NB4 (cell line): ENCODE data around the gene SLC34A1.

Experiments
- POLR2A ChIP-seq: IDR thresholded peaks from 2 replicates; pipeline ENCODE4 v1.6.1; 2011; ENCODE audit warnings: mild to moderate bottlenecking; ENCODE audit not compliant: insufficient read length; ENCODE audit errors: extremely low read depth
- TF ChIP-seq, protein P1 (sequence below): IDR thresholded peaks from one replicate; pipeline ENCODE4 v1.5.1; 2012; ENCODE audit warnings: low read depth, low read length

- TF ChIP-seq, protein P1, sequence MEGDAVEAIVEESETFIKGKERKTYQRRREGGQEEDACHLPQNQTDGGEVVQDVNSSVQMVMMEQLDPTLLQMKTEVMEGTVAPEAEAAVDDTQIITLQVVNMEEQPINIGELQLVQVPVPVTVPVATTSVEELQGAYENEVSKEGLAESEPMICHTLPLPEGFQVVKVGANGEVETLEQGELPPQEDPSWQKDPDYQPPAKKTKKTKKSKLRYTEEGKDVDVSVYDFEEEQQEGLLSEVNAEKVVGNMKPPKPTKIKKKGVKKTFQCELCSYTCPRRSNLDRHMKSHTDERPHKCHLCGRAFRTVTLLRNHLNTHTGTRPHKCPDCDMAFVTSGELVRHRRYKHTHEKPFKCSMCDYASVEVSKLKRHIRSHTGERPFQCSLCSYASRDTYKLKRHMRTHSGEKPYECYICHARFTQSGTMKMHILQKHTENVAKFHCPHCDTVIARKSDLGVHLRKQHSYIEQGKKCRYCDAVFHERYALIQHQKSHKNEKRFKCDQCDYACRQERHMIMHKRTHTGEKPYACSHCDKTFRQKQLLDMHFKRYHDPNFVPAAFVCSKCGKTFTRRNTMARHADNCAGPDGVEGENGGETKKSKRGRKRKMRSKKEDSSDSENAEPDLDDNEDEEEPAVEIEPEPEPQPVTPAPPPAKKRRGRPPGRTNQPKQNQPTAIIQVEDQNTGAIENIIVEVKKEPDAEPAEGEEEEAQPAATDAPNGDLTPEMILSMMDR, result no peak
- TF ChIP-seq POLR2A, result no peak
These were observed 16.0 kb downstream of the SLC34A1 start, which contains the start of gene PFN3 for GRCh38 chr5:177399997-177400868.
